Astrocyte (in vitro differentiated cells and primary cell): Measurements from ENCODE around the gene SMTNL1. TPM values are rescaled to one million over a fixed set of nuclear protein-coding genes. Genes with fewer than 3 reads are reported as not detected.

ENCODE experiments used
- DNase-seq: peaks from one replicate; pipeline ENCODE4 v3.0.0-alpha.2; 2010; ENCODE audit warnings: low read depth
- FAIRE-seq: peaks from 2 replicates; lab custom pipeline; 2011; peaks lifted over from hg19 to GRCh38; lab: Jason Lieb, UNC
- H2AFZ ChIP-seq: 2 replicates; pipeline ENCODE4 v1.6.0; 2012; ENCODE audit warnings: low read depth, low read length, inconsistent platforms
- H3K27ac ChIP-seq: 2 replicates; pipeline ENCODE4 v1.5.1; 2011; ENCODE audit warnings: low read depth, low read length, inconsistent platforms
- H3K27me3 ChIP-seq: 2 replicates; pipeline ENCODE4 v1.6.0; 2011; ENCODE audit warnings: low read length, inconsistent platforms; ENCODE audit not compliant: insufficient read depth
- H3K36me3 ChIP-seq: 2 replicates; pipeline ENCODE4 v1.5.1; 2011; ENCODE audit warnings: low read length, inconsistent platforms; ENCODE audit not compliant: insufficient read depth
- H3K4me1 ChIP-seq: 2 replicates; pipeline ENCODE4 v1.5.1; 2011; ENCODE audit warnings: low read length, inconsistent platforms; ENCODE audit not compliant: insufficient read depth
- H3K4me2 ChIP-seq: 2 replicates; pipeline ENCODE4 v1.6.0; 2012; ENCODE audit warnings: low read length, inconsistent platforms
- H3K4me3 ChIP-seq: 2 replicates; pipeline ENCODE4 v1.5.1; 2011; ENCODE audit warnings: low read depth, mild to moderate bottlenecking, low read length, inconsistent platforms; ENCODE audit not compliant: insufficient read depth
- H3K79me2 ChIP-seq: 2 replicates; pipeline ENCODE4 v1.6.0; 2012; ENCODE audit warnings: mild to moderate bottlenecking, low read length, inconsistent platforms; ENCODE audit not compliant: insufficient read depth
- H3K9ac ChIP-seq: 2 replicates; pipeline ENCODE4 v1.6.0; 2012; ENCODE audit warnings: mild to moderate bottlenecking, low read length, inconsistent platforms
- H3K9me3 ChIP-seq: 2 replicates; pipeline ENCODE4 v1.5.1; 2012; ENCODE audit warnings: low read depth, mild to moderate bottlenecking, low read length, inconsistent platforms; ENCODE audit not compliant: insufficient read depth
- H4K20me1 ChIP-seq: 2 replicates; pipeline ENCODE4 v1.6.0; 2012; ENCODE audit warnings: low read length, inconsistent platforms; ENCODE audit not compliant: insufficient read depth
- H3K27ac Mint-ChIP-seq: one replicate; pipeline ENCODE4 v1.8.0; 2021; ENCODE audit warnings: mild to moderate bottlenecking, mixed read lengths; ENCODE audit not compliant: unreplicated experiment
- H3K27me3 Mint-ChIP-seq: one replicate; pipeline ENCODE4 v1.8.0; 2021; ENCODE audit warnings: low read depth, mixed read lengths; ENCODE audit not compliant: unreplicated experiment
- H3K36me3 Mint-ChIP-seq: one replicate; pipeline ENCODE4 v1.8.0; 2021; ENCODE audit warnings: low read depth, mixed read lengths; ENCODE audit not compliant: unreplicated experiment
- H3K4me1 Mint-ChIP-seq: one replicate; pipeline ENCODE4 v1.8.0; 2021; ENCODE audit warnings: low read depth, mixed read lengths; ENCODE audit not compliant: unreplicated experiment
- H3K4me3 Mint-ChIP-seq: one replicate; pipeline ENCODE4 v1.8.0; 2021; ENCODE audit warnings: mild to moderate bottlenecking, moderate library complexity, mixed read lengths; ENCODE audit not compliant: unreplicated experiment
- H3K9me3 Mint-ChIP-seq: one replicate; pipeline ENCODE4 v1.8.0; 2021; ENCODE audit warnings: mild to moderate bottlenecking, mixed read lengths; ENCODE audit not compliant: unreplicated experiment
- EZH2 ChIP-seq: IDR thresholded peaks from 2 replicates; pipeline ENCODE4 v1.6.1; 2012; ENCODE audit warnings: mild to moderate bottlenecking, low read length, inconsistent platforms; ENCODE audit not compliant: insufficient read depth
- total RNA-seq: library from RNA; stranded (reverse); gene quantifications from 2 replicates; pipeline ENCODE4 v1.2.1, GENCODE V29; 2021
- TF ChIP-seq, protein P1 (sequence below): IDR thresholded peaks from 2 replicates; pipeline ENCODE4 v1.5.1; 2011; ENCODE audit warnings: low read depth, mild to moderate bottlenecking, inconsistent platforms, low read length, moderate library complexity; ENCODE audit not compliant: insufficient read depth

The SMTNL1 gene
- total RNA-seq, 1 donor from 2014 or later: not detected

DNA sequence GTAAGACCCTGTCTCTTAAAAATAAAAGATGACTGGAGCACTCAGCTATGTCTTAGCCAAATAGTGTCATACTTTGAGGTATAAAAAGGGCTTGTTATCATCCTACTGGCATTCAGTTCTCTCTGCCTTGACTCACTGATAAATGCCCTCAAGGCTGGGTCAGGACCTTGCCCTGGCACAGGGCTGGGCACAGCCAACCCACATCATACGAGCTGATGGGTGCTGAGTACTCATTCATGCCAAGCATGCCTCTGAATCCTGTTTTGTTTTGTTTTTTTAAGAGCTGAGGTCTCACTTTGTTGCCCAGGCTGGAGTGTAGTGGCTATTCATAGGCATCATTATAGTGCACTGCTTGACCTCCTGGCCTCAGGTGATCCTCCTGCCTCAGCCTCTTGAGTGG lies 1.9 kb downstream of the SMTNL1 start:
- Histone ChIP-seq H3K27me3 (peaks cover 2% of the 10 kb centered on the region), H3K4me3 (no peak overlapping the region), H3K79me2 (no peaks in the 10 kb centered on the region), H4K20me1 (no peaks in the 10 kb centered on the region), H3K4me1 (no peaks in the 10 kb centered on the region), H3K36me3 (no peaks in the 10 kb centered on the region), H3K4me2 (no peak overlapping the region), H3K9ac (no peak overlapping the region), H3K27ac (no peak overlapping the region), H2AFZ (no peak overlapping the region), H3K9me3 (no peaks in the 10 kb centered on the region)
- H3K27me3 Mint-ChIP-seq: peaks cover 20% of the 10 kb centered on the region
- DNase-seq (no peak), FAIRE-seq (no peak)
- H3K9me3 Mint-ChIP-seq: peaks cover 2% of the 10 kb centered on the region
- H3K27ac Mint-ChIP-seq: no peak overlapping the region
- peaks cover 7% of the 10 kb centered on the region for H3K36me3 Mint-ChIP-seq
- no peaks in the 10 kb centered on the region for H3K4me1 Mint-ChIP-seq
- H3K4me3 Mint-ChIP-seq: no peak overlapping the region
- no peak for TF ChIP-seq EZH2
- TF ChIP-seq, protein P1, sequence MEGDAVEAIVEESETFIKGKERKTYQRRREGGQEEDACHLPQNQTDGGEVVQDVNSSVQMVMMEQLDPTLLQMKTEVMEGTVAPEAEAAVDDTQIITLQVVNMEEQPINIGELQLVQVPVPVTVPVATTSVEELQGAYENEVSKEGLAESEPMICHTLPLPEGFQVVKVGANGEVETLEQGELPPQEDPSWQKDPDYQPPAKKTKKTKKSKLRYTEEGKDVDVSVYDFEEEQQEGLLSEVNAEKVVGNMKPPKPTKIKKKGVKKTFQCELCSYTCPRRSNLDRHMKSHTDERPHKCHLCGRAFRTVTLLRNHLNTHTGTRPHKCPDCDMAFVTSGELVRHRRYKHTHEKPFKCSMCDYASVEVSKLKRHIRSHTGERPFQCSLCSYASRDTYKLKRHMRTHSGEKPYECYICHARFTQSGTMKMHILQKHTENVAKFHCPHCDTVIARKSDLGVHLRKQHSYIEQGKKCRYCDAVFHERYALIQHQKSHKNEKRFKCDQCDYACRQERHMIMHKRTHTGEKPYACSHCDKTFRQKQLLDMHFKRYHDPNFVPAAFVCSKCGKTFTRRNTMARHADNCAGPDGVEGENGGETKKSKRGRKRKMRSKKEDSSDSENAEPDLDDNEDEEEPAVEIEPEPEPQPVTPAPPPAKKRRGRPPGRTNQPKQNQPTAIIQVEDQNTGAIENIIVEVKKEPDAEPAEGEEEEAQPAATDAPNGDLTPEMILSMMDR: no peak

DNA sequence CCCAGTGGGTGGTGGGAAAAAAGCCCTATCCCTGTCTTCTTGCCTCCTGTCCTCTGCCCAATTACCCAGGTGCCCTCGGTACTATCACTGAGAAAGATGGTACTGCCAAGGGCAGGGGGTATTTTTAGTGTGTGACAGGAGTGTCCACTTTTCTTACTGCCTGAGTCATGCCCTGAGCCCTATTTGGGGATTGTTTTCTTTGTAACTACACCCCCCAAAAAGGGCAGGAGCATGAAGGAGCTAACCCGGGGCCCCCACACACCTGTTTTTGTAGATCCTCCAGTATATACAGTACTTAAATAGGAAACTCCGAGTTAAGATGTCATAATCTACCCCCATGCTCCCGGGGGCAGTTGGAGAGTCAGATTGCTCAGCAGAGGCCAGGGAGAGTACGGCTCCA lies 3.8 kb downstream of the SMTNL1 start:
- peaks cover 19% of the 10 kb centered on the region for H3K27me3 Mint-ChIP-seq
- H2AFZ ChIP-seq: no peak overlapping the region
- H3K27me3 ChIP-seq: no peaks in the 10 kb centered on the region
- H3K36me3 Mint-ChIP-seq: peaks cover 7% of the 10 kb centered on the region
- no peak overlapping the region for H3K4me3 Mint-ChIP-seq
- H3K4me1 Mint-ChIP-seq: no peaks in the 10 kb centered on the region
- H3K4me2 ChIP-seq: no peak overlapping the region
- no peaks in the 10 kb centered on the region for H3K4me1 ChIP-seq
- no peak overlapping the region for H3K27ac Mint-ChIP-seq
- TF ChIP-seq, protein P1: no peak
- TF ChIP-seq EZH2: no peak
- DNase-seq (no peak), FAIRE-seq (no peak)
- no peak overlapping the region for H3K4me3 ChIP-seq
- peaks cover 2% of the 10 kb centered on the region for H3K9me3 Mint-ChIP-seq
- no peaks in the 10 kb centered on the region for H3K79me2 ChIP-seq
- H3K27ac ChIP-seq: no peak overlapping the region
- no peaks in the 10 kb centered on the region for H4K20me1 ChIP-seq
- H3K9ac ChIP-seq: no peak overlapping the region
- H3K9me3 ChIP-seq: no peaks in the 10 kb centered on the region
- no peaks in the 10 kb centered on the region for H3K36me3 ChIP-seq

DNA sequence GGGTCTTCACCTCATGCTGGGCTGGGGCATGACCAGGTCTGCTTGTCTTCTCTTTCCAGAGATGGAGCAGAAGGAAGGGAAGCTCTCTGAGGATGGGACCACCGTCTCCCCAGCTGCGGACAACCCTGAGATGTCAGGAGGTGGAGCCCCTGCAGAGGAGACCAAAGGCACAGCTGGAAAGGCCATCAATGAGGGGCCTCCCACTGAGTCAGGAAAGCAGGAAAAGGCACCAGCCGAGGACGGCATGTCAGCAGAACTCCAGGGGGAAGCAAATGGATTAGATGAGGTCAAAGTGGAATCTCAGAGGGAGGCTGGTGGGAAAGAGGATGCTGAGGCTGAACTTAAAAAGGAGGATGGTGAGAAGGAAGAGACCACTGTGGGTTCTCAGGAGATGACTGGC lies 5.2 kb downstream of the SMTNL1 start:
- no peak for TF ChIP-seq EZH2
- TF ChIP-seq, protein P1: no peak
- H2AFZ ChIP-seq: no peak overlapping the region
- Mint-ChIP-seq H3K9me3 (peaks cover 2% of the 10 kb centered on the region), H3K4me1 (peaks cover 4% of the 10 kb centered on the region), H3K36me3 (peaks cover 6% of the 10 kb centered on the region), H3K27ac (no peak overlapping the region), H3K4me3 (no peak overlapping the region), H3K27me3 (peaks cover 17% of the 10 kb centered on the region)
- no peak overlapping the region for H3K27ac ChIP-seq
- FAIRE-seq: no peak
- no peaks in the 10 kb centered on the region for H3K79me2 ChIP-seq
- no peak overlapping the region for H3K4me2 ChIP-seq
- no peaks in the 10 kb centered on the region for H4K20me1 ChIP-seq
- no peak overlapping the region for H3K4me3 ChIP-seq
- DNase-seq: no peak
- H3K9ac ChIP-seq: no peak overlapping the region
- no peaks in the 10 kb centered on the region for H3K4me1 ChIP-seq
- no peaks in the 10 kb centered on the region for H3K9me3 ChIP-seq
- no peaks in the 10 kb centered on the region for H3K27me3 ChIP-seq
- H3K36me3 ChIP-seq: no peaks in the 10 kb centered on the region
